ENCODE measurements around the gene USP3. TPM values are rescaled to one million over a fixed set of nuclear protein-coding genes. Genes with fewer than 3 reads are reported as not detected.

USP3 gene
- total RNA-seq, 4 donors from 2014 or later, result 40.1 to 46.5 (median 41.3) TPM

- Histone ChIP-seq H3K27ac (replicated peaks in 1 of 4) (peak within 1 kb of the TSS; percentile 88 to 91 (median 90)), H3K36me3 (peaks cover 0 to 20% (median 9%) of the 10 kb centered on the region in 4 donors), H3K27me3 (no peaks in the 10 kb centered on the region), H3K4me3 (peak within 1 kb of the TSS; percentile 75 to 78 (median 77)), H3K9me3 (no peaks in the 10 kb centered on the region), H3K4me1 (peaks cover 62 to 79% (median 74%) of the 10 kb centered on the region in 4 donors)
- TF ChIP-seq EP300 (IDR thresholded peaks at IDR 0.05), result no peak
- TF ChIP-seq POLR2AphosphoS5 (IDR thresholded peaks at IDR 0.05), result peak; percentile 72 to 82
- DNase-seq (ENCODE audit: extremely low spot score), result peak; percentile 92
- WGBS, result 41% methylated on average over 19 of the region's 23 CpGs
- intact Hi-C loops (cut with DNase I), result loop anchor here (5.0 kb wide), 3 partner anchors 45 to 130 kb away; no protein-coding TSS in a partner anchor
Measured at GRCh38 chr15:63597038-63597790, 92.8 kb downstream of the USP3 start, which contains the start of gene FBXL22. Gene FBXL22 (plus strand): TSS chr15:63597387. CDS start chr15:63597393, 6 bp downstream.

- peaks cover 62 to 79% (median 77%) of the 10 kb centered on the region in 4 donors for H3K4me1 ChIP-seq
- 46% methylated on average over 6 of the region's 6 CpGs for whole genome bisulfite sequencing
- H3K36me3 ChIP-seq, result peaks cover 0 to 15% (median 5%) of the 10 kb centered on the region in 4 donors
- H3K4me3 ChIP-seq, result peak overlapping the region; percentile 75 to 78 (median 77)
- H3K27ac ChIP-seq (replicated peaks in 1 of 4), result peak overlapping the region; percentile 88 to 91 (median 90)
- no peaks in the 10 kb centered on the region for H3K27me3 ChIP-seq
- intact Hi-C loops (cut with DNase I), result loop anchor here (5.0 kb wide), 3 partner anchors 46 to 131 kb away; no protein-coding TSS in a partner anchor
- TF ChIP-seq EP300 (IDR thresholded peaks at IDR 0.05), result no peak
- no peak for TF ChIP-seq POLR2A (IDR thresholded peaks at IDR 0.05; ENCODE audit: low read depth)
- TF ChIP-seq CTCF (IDR thresholded peaks at IDR 0.05), result no peak
- no peaks in the 10 kb centered on the region for H3K9me3 ChIP-seq
- peak; percentile 80 for DNase-seq (ENCODE audit: extremely low spot score)
Measured at GRCh38 chr15:63597821-63598220, 93.4 kb downstream of the USP3 start.

GRCh38 chr15:63598473-63599400 lies 94.3 kb downstream of the USP3 start:
- Histone ChIP-seq H3K4me1 (peaks cover 62 to 83% (median 79%) of the 10 kb centered on the region in 4 donors), H3K9me3 (no peaks in the 10 kb centered on the region), H3K27me3 (no peaks in the 10 kb centered on the region), H3K27ac (replicated peaks in 1 of 4) (peak overlapping the region; percentile 88 to 91 (median 90)), H3K4me3 (peak overlapping the region; percentile 75 to 78 (median 77)), H3K36me3 (peaks cover 0 to 7% (median 1%) of the 10 kb centered on the region in 4 donors)
- TF ChIP-seq POLR2A (IDR thresholded peaks at IDR 0.05; ENCODE audit: low read depth) (no peak), POLR2AphosphoS5 (IDR thresholded peaks at IDR 0.05) (peak; percentile 63 to 66), EP300 (IDR thresholded peaks at IDR 0.05) (no peak), CTCF (IDR thresholded peaks at IDR 0.05) (no peak)
- intact Hi-C loops (cut with DNase I), result loop anchor here (5.0 kb wide), 3 partner anchors 46 to 131 kb away; no protein-coding TSS in a partner anchor
- WGBS, result 53% methylated on average over 11 of the region's 12 CpGs
- DNase-seq (ENCODE audit: extremely low spot score), result peak; percentile 87

- peak; percentile 44 to 46 for TF ChIP-seq POLR2AphosphoS5 (IDR thresholded peaks at IDR 0.05)
- TF ChIP-seq POLR2A (IDR thresholded peaks at IDR 0.05; ENCODE audit: low read depth), result no peak
- peak; percentile 80 to 83 (median 81) for TF ChIP-seq CTCF (IDR thresholded peaks at IDR 0.05)
- DNase-seq (ENCODE audit: extremely low spot score), result peak; percentile 91
- Histone ChIP-seq H3K4me3 (peak overlapping the region; percentile 75 to 78 (median 77)), H3K27me3 (no peaks in the 10 kb centered on the region), H3K4me1 (peaks cover 62 to 79% (median 77%) of the 10 kb centered on the region in 4 donors), H3K9me3 (no peaks in the 10 kb centered on the region), H3K27ac (replicated peaks in 1 of 4) (peak overlapping the region; percentile 88 to 91 (median 90)), H3K36me3 (no peaks in the 10 kb centered on the region)
- 26% methylated on average over 8 of the region's 19 CpGs for WGBS
- intact Hi-C loops (cut with DNase I), result loop anchor here (5.0 kb wide), 3 partner anchors 47 to 132 kb away; no protein-coding TSS in a partner anchor
Measured at GRCh38 chr15:63599401-63600000, 95.1 kb downstream of the USP3 start.

Data from esophagus muscularis mucosa (tissue), 4 donors.